ENCODE results near the gene BMF.

The BMF gene

DNA sequence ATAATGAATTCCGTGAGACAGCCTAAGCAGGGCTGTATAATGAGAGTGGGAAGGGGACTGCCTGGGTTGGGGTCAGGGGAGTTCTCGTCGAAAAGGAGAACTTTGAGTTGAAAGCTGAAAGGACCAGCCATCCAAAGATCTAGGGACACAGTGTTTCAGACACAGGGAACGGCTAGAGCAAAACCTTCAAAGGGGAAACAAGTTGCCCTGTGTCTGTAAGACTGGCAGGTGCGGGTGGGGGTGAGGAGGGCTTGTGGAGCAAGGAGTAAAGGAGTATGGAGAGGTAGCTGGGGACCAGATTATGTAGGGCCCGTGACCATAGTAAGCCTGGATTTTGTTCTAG is 68.4 kb downstream of the BMF start:
- peak overlapping the region; percentile 79 to 95 for H3K4me3 Mint-ChIP-seq
- H3K4me1 Mint-ChIP-seq, result peaks cover 33 to 60% of the 10 kb centered on the region in 2 donors
- H3K27me3 Mint-ChIP-seq, result no peaks in the 10 kb centered on the region

DNA sequence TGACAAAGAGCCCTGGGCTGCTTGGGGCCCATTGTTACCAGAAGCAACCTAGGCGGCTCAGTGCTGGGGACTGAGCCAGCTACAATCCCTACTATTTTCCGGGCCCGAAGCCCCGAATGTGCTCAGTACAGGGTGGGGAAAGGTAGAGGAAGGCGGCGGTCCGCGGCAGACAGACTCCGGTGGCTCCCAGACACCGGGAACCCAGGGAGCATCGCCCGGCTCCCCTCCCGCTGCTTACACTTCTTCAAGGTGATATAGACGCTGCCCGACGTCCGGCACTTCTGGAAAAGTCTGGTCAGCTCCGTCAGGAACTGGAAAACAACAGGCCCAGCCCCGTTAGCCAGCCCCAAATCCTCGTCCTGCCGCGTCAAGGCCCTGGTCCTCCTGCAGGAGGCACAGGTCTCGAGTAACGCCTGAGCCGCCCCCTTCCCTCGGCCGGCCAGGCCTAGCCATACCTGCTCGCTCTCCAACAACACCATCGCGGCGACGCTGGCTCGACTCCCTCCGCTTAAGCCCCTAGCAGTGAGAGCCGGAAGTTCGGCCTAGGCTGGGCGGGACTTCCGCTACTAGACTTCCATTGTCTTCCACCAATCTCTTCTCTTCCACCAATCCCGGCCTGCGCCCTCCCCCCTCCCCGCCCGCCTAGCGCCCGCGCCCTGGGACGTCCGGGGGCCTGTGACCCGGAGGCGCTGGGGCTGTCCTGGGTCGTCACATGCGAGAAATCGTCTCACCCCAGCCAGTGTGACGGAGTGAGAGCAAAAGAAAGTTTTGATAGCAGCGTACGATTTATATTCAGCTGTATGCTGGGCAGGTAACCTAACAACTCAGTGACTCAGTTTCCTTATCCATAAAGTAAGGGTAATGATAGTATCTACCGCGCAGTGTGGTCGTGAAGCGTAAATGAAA is 69.8 kb downstream of the BMF start, which contains the start of gene SRP14:
TSS of gene SRP14 (minus strand) at position 544 of the 906 bp plus-strand sequence. CDS start at position 479, 65 bp downstream.
- Mint-ChIP-seq H3K27me3 (no peaks in the 10 kb centered on the region), H3K4me1 (peaks cover 22 to 47% of the 10 kb centered on the region in 2 donors), H3K27ac (peak within 1 kb of the TSS; percentile 98), H3K9me3 (no peaks in the 10 kb centered on the region), H3K36me3 (peaks cover 29 to 34% of the 10 kb centered on the region in 2 donors), H3K4me3 (peak within 1 kb of the TSS; percentile 95 to 100)
- DNase-seq (peak; percentile 91), ATAC-seq (replicated peaks) (peak; percentile 96)

More for the DNA sequence above, 68.4 kb downstream of the BMF start:
- DNase-seq, result no peak
- Mint-ChIP-seq H3K36me3 (peaks cover 20 to 27% of the 10 kb centered on the region in 2 donors), H3K27ac (peak overlapping the region; percentile 70), H3K9me3 (no peaks in the 10 kb centered on the region)
- ATAC-seq (replicated peaks), result no peak

DNA sequence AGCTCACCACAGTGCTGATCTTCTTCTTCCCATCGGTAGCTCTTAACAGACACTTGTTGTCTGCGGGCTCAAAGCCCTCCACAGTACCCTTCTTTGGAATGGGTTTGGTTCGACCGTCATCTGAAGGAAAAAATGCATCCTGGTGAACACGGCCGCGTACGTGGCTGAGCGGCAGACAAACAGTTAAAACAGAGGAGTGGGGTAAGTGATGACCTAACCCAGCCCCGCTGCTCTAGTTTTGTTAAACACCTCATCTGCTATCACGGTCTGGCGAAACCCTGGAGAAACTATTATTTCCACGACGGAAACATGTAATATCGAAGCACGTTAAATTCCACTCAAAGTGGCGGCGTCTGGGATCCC is 70.4 kb downstream of the BMF start:
- ATAC-seq (replicated peaks) (peak in 1 of 2 donors; percentile 3), DNase-seq (no peak)
- H3K4me3 Mint-ChIP-seq, result peak overlapping the region; percentile 95 to 100
- H3K36me3 Mint-ChIP-seq, result peaks cover 29 to 34% of the 10 kb centered on the region in 2 donors
- H3K4me1 Mint-ChIP-seq, result peaks cover 21 to 45% of the 10 kb centered on the region in 2 donors
- peak overlapping the region; percentile 98 for H3K27ac Mint-ChIP-seq
- H3K9me3 Mint-ChIP-seq, result no peaks in the 10 kb centered on the region
- no peaks in the 10 kb centered on the region for H3K27me3 Mint-ChIP-seq

All from stimulated activated naive B cell treated with anti-CD40 and anti-IgM and Interleukin-4, amounts not matched to agents 10 μg/mL and 1 μg/mL and 100 μg/mL, for 72 hours (primary cell).